GM19372 (cell line): ENCODE data around the gene RDM1.
"Not testable (repeated sequence)": the region's sequence is repeated elsewhere in the genome, so short reads cannot be mapped to it uniquely, and the experiment has no call there.

Experiments used
- ATAC-seq: cut with Tn5 transposase; IDR thresholded peaks from one replicate; pipeline ENCODE4 v1.9.1; 2021; ENCODE audit warnings: mild to moderate bottlenecking, low read depth, moderate library complexity; ENCODE audit not compliant: unreplicated experiment

RDM1 gene, protein sequence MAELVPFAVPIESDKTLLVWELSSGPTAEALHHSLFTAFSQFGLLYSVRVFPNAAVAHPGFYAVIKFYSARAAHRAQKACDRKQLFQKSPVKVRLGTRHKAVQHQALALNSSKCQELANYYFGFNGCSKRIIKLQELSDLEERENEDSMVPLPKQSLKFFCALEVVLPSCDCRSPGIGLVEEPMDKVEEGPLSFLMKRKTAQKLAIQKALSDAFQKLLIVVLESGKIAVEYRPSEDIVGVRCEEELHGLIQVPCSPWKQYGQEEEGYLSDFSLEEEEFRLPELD

DNA sequence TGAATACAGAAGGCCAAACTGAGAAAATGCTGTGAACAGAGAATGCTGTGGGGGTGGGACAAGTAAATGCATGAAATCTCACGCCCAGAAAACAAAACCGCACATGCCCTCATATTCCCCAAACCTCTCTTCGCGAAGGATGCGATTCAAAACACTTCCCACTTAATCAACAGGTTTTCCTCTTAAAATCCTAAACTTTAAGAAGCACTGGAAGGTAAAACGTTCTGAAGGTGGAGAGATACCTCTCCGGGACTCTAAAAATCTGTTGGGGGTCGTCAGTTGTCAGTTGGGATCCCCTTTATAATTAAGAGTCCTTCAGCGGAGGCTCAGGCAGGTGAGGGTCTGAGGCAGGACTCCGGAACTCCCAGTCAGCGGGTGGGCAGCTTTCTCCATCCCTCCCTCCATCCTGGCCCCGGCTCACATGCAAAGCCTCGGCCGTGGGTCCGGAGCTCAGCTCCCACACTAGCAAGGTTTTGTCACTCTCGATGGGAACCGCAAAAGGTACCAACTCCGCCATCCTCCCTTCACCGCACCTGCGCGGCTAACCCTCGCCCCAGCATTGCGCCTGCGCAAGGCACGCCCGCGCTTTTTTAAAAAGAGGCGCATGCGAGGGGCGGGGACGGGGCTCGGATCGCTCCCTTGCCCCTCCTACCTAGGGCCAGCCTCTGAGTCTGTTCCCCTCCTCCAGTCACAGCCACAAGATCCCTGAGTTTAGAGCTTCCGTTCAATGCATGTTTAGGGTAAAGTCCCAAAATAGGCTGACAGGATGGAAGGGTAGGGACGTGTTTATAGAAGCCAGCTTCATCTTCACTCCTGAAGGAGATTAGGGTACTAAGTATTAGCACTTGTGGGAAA, at the start of gene RDM1:
TSS of gene RDM1 (minus strand) at position 563 of the 855 bp plus-strand sequence. CDS start at position 517, 46 bp downstream.
- no peak for ATAC-seq

DNA sequence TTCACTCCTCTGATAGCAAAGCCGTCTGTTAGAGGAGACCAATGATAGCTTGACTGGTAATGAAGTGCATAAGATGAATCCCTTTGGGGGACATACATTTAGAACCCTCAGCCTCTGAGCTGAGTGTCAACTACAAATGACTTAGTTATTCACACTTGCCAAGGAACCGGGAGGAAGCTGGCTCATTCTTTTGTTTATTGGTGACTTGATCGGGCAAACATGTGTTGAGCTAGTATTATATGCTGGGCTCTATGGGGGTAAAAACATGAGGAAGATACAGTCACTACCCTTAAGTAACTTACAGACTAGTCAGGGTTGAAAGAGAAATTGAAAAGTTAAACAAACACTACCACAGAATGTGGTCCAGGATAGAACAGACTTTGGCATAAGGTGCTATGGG, 47.8 kb upstream of the RDM1 start:
- no peak for ATAC-seq

DNA sequence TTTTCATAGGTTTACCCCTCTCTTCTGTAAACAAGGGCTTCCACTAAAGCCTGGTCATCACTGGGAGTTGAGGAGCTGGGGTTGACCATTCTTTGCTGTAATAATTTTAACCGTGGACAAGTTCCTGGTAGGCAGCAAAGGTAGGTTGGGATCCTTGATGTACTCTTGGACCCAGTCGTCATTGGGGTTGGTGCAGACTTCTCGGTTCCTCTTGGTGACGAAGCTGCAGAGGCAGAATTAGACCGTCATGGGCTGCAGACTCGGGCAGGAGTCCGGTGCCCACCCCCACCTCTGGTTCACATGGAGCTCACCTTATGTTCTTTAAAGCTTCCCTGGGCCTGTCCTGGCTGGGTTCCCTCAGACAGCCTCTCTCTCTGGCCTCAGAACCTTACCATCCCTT, 46.9 kb upstream of the RDM1 start:
- no peak for ATAC-seq

DNA sequence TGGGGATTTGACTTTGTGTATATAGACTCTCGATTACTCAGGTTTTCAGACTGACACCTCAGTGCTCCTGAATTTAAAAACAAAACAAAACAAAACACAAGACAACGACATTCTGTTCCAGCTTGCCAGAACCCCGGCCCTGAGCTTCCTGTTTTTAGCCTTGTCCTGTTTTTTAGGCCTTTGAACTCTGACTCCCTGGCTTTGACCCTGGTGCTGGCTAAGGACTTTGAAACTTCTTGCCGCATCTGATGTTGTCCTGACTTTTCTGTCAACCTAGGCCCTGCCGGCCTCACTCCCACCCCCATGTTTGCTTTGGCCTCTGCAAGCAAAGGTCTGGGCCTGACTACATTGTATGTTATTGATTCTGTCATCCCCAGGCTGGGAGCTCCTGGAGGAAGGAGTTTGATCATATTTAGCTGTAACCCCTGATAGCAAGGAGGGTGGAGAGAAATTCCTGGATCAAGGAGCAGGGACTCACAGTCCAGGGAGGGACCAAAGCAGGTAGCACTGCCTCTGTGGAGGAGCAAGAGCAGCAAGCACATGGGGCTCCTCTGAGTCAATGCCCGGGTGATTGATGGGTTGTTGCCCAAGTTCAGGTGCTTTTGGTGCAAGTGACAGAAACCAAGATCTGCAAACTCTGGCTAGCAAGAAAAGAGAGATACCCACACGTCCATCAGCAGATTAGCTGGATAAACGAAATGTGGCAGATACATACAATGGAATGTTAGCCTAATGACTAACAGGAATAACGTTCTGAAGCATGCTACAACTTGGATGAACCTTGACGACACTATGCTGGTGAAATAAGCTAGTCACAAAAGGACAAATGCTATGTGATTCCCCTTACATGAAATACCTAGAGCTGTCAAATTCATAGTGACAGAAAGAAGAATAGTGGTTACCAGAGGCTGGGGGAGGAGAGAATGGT, 43.0 kb upstream of the RDM1 start:
- ATAC-seq = no peak

DNA sequence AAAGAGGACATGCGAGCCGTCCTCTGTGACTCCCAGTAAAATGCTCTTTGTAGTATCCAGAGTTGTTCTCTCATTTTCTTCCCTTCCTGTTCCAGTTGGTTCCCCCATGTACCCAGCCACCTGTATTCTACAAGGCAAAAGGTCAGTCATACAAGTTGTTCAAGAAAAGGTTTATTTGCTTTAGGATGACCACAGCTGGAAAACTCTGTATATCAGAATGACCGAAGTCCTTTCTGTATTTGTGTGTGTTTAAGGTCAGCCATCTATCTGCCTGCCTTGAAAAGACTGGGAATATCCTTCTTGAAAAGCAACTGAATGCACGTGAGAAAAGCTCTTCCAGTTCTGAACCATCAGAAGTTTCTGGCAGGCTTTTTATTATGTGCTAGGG, 42.4 kb upstream of the RDM1 start:
- ATAC-seq = no peak

DNA sequence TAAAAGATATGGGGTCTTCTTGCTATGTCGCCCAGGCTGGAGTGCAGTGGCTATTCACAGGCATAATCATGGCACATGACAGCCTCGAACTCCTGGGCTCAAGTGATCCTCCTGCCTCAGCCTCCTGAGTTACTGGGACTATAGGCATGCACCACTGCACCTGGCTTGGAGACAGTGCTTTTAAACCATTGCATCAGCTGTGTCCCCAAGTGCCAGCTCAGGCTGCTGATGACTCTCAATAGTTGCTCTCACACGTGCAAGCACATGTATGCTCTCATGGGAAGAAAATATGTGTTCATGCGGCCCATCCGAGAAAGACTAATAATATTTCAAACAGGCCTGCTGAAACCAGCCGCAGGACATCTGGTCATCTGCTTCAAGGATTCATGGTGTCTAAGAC, 42.0 kb upstream of the RDM1 start:
- ATAC-seq = no peak

DNA sequence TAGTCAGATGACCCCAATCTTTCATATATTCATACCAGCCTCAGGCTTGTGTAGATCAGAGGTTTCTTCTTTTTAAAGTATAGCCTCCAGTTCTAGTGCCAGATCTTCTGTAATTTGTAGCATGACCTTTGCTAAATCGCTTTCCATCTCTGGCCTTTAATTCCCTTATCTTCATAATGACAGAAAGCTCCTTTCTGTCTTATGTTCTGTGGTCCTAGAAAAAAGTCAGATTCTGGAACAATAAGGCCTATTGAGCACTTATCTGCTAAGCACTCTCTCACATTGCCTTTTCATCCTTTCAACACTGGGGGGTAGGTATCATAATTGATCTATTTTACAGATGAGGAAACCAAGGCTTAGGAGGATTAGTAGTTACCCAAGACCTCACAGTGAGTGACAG, 41.5 kb upstream of the RDM1 start:
- no peak for ATAC-seq

DNA sequence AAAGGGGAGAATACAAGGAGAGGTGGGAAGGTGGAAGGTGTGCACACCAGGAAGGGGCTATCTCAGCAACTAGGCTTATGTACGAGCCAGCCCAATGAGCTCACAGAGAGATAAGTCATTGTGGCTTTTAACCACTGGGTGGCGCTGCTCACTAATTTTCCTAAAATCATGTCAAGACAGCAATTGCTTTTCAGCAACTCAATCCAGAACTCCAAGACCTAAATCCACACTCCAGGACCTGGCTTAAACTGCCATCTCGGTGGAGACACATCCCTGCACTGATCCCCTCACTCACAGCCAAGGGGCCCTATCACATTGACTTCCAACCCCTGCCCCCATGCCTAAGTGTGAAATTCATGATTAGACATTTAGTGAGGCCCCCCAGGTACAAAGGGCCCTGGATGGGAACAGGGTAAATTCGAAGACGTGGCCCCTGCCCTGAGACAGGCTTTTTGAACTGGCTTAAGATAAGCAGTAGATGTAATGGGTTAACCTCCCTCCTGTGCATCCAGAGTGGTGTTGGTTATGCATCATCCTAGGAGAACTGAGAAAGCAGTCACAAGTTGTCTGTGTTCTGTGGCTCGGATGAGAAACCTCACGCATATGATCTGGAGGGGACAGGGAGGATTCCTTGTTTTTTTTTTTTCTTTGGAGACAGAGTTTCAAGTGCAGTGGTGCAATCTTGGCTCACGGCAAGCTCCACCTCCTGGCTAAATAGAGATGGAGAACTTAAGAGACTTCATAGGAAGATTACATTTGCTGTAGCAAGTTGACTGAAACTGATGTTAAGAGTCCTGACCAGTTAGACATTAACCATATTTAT, 39.2 kb upstream of the RDM1 start:
- ATAC-seq = no peak

DNA sequence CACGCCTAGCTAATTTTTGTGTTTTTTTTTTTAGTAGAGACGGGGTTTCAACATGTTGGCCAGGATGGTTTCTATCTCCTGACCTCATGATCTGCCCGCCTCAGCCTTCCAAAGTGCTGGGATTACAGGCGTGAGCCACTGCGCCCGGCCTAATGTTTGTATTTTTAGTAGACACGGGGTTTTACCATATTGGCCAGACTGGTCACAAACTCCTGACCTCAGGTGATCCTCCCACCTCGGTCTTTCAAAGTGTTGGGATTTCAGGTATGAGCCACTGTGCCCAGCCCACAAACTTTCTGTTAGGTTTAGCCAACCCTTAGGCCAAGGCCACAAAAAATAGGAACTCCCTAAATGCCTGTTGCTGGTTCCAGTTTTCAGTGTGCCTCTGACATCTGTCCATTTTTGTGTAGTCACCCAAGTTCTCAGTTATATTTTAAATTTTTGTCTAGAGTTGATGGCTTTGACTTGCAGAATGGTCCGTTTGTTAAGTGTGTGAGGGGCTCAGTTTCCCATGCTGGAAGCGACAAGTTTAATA, 38.0 kb upstream of the RDM1 start:
- no peak for ATAC-seq

DNA sequence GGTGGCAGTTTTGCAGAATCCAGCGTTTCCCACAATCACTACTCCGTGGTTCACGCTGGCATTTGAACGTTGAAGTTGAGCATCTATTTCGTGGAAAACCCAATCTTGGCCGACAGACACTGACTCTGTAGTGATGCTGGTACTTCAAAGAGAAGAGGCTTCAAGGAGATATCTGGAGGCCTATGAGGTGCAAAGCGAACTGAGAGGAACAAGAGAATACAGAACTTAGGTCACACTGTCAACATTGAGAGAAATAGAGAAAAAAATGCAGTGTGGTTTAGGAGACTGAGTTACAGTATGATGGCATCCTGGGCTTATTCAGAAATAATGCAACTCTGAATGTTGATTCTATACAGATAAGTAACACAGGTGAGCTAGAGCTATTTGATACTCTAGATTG, 34.7 kb upstream of the RDM1 start:
- no peak for ATAC-seq

DNA sequence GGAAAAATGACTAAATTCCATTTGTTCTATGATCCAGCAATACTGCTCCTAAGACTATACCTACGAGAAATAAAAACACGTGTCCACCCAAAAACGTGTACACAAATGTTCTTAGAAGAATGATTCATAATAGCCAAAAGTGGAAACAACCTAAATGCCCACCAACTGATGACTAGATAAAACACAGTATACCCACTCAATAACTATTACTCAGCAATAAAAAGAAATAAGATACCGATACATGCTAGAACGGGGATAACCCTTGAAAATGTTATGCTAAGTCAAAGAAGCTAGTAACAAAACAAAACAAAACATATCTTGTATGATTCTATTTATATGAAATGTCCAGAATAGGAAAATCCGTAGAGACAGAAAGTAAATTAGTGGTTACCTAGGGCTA, 33.1 kb upstream of the RDM1 start:
- no peak for ATAC-seq

DNA sequence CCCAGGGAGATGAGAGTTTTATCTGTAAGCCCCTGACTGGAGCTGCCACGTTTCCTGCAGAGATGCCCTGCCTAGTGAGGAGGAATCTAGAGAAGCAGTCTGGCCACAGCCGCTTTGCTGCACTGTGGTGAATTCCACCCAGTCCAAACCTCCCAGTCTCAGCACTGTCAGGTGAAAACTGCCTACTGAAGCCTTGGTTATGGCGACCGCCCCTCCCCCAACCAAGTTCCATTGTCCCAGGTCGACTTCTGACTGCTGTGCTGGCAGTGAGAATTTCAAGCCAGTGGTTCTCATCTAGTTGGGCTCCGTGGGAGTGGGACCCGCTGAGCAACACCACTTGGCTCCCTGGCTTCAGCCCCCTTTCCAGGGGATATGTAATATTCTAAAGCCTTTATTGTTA, 23.1 kb upstream of the RDM1 start:
- no peak for ATAC-seq

DNA sequence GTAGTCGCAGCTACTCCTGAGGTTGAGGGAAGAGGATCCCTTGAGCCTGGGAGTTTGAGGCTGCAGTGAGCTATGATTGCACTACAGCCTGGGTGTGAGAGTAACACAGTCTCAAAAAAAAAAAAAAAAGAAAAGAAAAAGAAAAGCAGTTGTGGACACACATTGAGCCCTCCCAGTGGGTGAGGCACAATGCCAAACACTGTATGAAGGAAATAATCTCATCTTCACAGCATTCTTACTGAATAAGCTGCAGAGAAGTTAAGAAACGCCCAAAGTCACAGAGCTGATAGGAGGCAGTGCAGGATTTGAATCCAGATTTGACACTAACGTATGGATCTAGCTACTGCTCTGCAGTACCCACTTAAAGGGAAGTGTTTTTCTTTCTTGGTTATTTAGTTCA, 18.8 kb upstream of the RDM1 start:
- no peak for ATAC-seq

DNA sequence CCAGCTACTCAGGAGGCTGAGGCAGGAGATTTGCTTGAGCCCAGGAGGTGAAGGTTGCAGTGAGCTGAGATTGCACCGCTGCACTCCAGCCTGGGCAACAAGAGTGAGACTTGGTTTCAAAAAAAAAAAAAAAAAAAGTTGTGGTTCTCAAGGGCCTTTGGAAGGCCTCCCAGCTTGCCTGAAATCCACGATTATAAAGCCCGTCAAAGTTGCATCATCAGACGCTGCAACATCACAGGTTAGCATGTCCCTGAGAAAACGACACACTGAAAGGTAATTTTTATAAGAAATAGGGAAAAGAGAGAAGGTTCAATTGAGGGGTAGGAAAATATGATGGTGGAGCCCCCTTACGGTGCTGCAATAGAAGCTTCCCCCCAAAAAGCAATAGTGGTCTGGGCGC, 17.5 kb upstream of the RDM1 start:
- ATAC-seq = no peak

DNA sequence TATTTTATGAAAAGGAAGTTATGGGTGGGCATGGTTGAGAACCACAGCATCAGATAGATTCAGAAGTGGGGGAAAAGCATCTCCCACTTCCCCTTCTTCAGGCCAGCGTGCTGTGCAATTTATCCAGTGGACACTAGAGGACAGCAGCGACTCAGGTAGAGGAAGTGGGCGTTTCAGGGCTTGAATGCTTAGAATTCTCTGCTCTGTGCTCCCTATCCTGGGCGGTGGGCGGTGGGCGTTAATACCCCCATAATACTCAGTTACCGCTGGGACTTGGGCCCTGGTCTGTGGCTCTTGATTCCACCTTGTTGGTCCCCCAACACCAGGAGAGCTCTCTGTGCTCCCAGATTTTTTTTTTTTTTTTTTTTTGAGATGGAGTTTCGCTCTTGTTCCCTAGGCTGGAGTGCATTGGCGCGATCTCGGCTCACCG, 16.6 kb upstream of the RDM1 start:
- ATAC-seq = no peak

DNA sequence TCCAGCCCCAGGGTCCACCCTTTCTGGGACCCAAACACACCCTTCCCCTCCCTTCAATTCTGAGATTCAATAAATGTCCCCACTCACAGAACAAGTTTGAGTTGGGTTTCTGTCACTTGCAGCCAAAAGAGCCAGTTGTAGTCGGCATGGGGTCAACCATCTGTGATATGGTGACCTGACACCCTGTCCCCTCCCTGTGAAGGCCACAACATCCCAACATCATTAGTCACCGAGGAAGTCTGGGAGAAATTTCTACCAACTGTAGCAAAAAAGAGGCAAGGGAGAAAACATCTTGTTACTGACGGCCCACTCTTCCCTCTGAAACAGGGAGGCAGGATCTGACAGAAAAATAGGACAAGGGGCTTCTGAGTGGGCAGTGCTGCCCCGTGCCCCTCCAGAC, 13.6 kb upstream of the RDM1 start:
- ATAC-seq = no peak

DNA sequence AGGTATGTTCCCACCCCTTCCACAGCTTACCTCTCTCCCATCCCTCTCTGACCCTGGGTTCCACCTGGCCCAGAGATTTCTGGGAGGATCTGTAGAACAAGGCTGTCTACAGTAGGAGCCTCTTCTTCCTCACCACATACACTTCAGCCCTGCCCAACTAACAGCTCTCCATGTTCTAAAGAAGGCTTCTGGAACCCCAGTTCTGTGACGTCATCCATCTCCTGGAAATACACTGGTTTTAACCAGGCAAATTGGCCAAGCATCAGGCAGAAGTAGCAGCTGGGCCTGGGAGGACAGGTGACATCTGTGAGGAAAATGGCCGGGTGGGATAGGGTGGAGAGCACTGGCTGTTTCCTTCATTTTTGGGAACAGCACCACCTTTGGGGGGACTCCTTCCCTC, 13.0 kb upstream of the RDM1 start, which contains the start of gene LYZL6:
TSS of gene LYZL6 (minus strand) at position 177 of the 400 bp plus-strand sequence. CDS start 4,357 bp downstream, outside the sequence.
- ATAC-seq = no peak

DNA sequence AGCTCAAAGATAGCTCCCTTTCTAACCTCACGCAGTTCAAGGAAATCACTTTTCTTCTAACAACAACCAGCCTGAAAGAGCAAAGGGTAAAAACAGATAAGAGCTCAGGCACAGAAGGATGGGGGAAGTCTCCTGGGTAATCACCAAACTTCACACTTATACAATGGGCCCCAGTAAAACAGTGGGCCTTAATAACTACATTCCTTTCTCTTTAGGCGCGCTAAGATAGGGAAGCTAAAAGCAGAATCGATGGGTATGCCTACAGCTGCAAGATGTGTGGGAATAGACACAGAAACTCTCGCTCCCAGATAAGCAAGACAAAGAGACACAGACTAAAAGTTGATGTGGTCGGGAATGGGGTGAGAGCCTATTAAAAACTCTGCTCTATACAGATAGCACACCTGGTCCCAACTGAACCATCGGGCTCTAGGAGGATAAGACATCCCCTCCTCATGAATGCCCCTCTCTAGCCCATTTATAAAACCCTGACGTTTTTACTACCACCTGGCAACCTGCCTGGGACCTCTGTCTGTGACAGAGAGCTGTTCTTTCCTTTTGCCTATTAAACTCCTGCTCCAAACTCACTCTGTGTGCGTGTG, 12.1 kb upstream of the RDM1 start:
- no peak for ATAC-seq

DNA sequence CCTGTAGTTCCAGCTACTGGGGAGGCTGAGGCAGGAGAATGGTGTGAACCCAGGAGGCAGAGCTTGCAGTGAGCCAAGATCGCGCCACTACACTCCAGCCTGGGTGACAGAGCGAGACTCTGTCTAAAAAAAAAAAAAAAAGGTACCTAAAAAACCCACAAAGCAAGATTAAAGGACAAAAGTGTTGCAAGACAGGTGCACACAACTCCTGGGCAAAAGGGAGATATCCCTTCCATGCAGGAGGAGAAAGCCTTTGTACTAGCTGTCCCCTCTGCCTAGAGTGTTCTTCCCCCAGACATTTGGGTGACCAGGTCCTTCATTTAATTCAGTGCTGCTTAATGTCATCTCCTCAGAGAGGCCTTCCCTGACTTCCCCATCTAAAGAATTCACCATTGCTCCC, 7.9 kb upstream of the RDM1 start:
- not testable (repeated sequence) for ATAC-seq
